Stimulated activated CD8-positive, alpha-beta memory T cell treated with anti-CD3 and anti-CD28 coated beads, Interleukin-4, amount 100 ng/mL, for 24 hours (primary cell): ENCODE measurements around the gene FBXL13.
"Not testable (repeated sequence)": the region's sequence is repeated elsewhere in the genome, so short reads cannot be mapped to it uniquely, and the experiment has no call there.

Source experiments
- DNase-seq: peaks from one replicate; pipeline ENCODE4 v3.0.0-alpha.2; 2020; ENCODE audit warnings: low read depth

Gene FBXL13

GRCh38 chr7:102935450-102936115, 139.0 kb downstream of the FBXL13 start:
- DNase-seq: no peak

GRCh38 chr7:102934701-102935100, 139.9 kb downstream of the FBXL13 start:
- no peak for DNase-seq

- no peak for DNase-seq
Observed at GRCh38 chr7:102934239-102934638, 140.4 kb downstream of the FBXL13 start.

GRCh38 chr7:102933763-102934162, 140.8 kb downstream of the FBXL13 start:
- no peak for DNase-seq

GRCh38 chr7:102931757-102932156, 142.8 kb downstream of the FBXL13 start:
- DNase-seq: no peak

GRCh38 chr7:102927312-102927933, 147.2 kb downstream of the FBXL13 start:
- DNase-seq: no peak

GRCh38 chr7:102926783-102927140, 147.8 kb downstream of the FBXL13 start:
- no peak for DNase-seq

- no peak for DNase-seq
Observed at GRCh38 chr7:102925976-102926782, 148.4 kb downstream of the FBXL13 start.

- DNase-seq: no peak
Observed at GRCh38 chr7:102918845-102919244, 155.8 kb downstream of the FBXL13 start.

GRCh38 chr7:102917436-102918353, 156.9 kb downstream of the FBXL13 start:
- DNase-seq: no peak

- DNase-seq: no peak
Observed at GRCh38 chr7:102916881-102917280, 157.7 kb downstream of the FBXL13 start.

- no peak for DNase-seq
Observed at GRCh38 chr7:102916426-102916825, 158.2 kb downstream of the FBXL13 start.

GRCh38 chr7:102914585-102914984, 160.0 kb downstream of the FBXL13 start:
- DNase-seq: no peak

GRCh38 chr7:102913826-102914225, 160.8 kb downstream of the FBXL13 start:
- no peak for DNase-seq

GRCh38 chr7:102912742-102913141, 161.9 kb downstream of the FBXL13 start, which contains the start of gene LRRC17:
LRRC17 (plus strand) TSS chr7:102913000; CDS start chr7:102933914, 20,914 bp downstream.
- no peak for DNase-seq

GRCh38 chr7:102908676-102909075, 165.9 kb downstream of the FBXL13 start:
- DNase-seq: no peak

GRCh38 chr7:102903576-102903975, 171.0 kb downstream of the FBXL13 start:
- DNase-seq: not testable (repeated sequence)

GRCh38 chr7:102902052-102902451, 172.5 kb downstream of the FBXL13 start:
- not testable (repeated sequence) for DNase-seq

- DNase-seq: no peak
Observed at GRCh38 chr7:102898532-102898859, 176.1 kb downstream of the FBXL13 start.

GRCh38 chr7:102897856-102898531, 176.6 kb downstream of the FBXL13 start:
- DNase-seq: no peak

- DNase-seq: no peak
Observed at GRCh38 chr7:102897211-102897631, 177.4 kb downstream of the FBXL13 start.
